Endodermal cell (in vitro differentiated cells): ENCODE data around the gene GJC1. TPM values are rescaled to one million over a fixed set of nuclear protein-coding genes. Genes with fewer than 3 reads are reported as not detected.

Experiments
- DNase-seq: peaks from one replicate; pipeline ENCODE4 v3.0.0-alpha.2; 2017
- H3K27ac ChIP-seq: 2 replicates; pipeline ENCODE4 v1.5.1; 2013; ENCODE audit warnings: mild to moderate bottlenecking, low read depth, low read length, moderate library complexity
- H3K27me3 ChIP-seq: 2 replicates; pipeline ENCODE4 v1.6.1; 2013; ENCODE audit warnings: mild to moderate bottlenecking, low read length, moderate library complexity; ENCODE audit not compliant: insufficient read depth, control insufficient read depth, poor library complexity, severe bottlenecking
- H3K36me3 ChIP-seq: 2 replicates; pipeline ENCODE4 v1.7.0; 2013; ENCODE audit warnings: mild to moderate bottlenecking, low read length, moderate library complexity; ENCODE audit not compliant: control insufficient read depth, insufficient read depth
- H3K4me1 ChIP-seq: one replicate; pipeline ENCODE4 v1.7.0; 2013; ENCODE audit warnings: low read length; ENCODE audit not compliant: control insufficient read depth, insufficient read depth
- H3K4me3 ChIP-seq: 2 replicates; pipeline ENCODE4 v1.5.1; 2013; ENCODE audit warnings: mild to moderate bottlenecking, low read length, moderate library complexity
- H3K9ac ChIP-seq: 2 replicates; pipeline ENCODE4 v1.6.1; 2013; ENCODE audit warnings: mild to moderate bottlenecking, low read length, moderate library complexity; ENCODE audit not compliant: poor library complexity, severe bottlenecking; ENCODE audit errors: extremely low read depth
- H3K9me3 ChIP-seq: 2 replicates; pipeline ENCODE4 v1.6.1; 2013; ENCODE audit warnings: mild to moderate bottlenecking, low read length, moderate library complexity; ENCODE audit not compliant: control insufficient read depth
- H3K27ac Mint-ChIP-seq: 2 replicates; pipeline ENCODE4 v1.8.0; 2020; ENCODE audit warnings: mixed read lengths
- H3K27me3 Mint-ChIP-seq: 2 replicates; pipeline ENCODE4 v1.8.0; 2021; ENCODE audit warnings: mild to moderate bottlenecking, mixed read lengths; ENCODE audit not compliant: insufficient read depth
- H3K36me3 Mint-ChIP-seq: 2 replicates; pipeline ENCODE4 v1.8.0; 2020; ENCODE audit warnings: low read depth, mixed read lengths
- H3K4me1 Mint-ChIP-seq: 2 replicates; pipeline ENCODE4 v1.8.0; 2020; ENCODE audit warnings: mixed read lengths
- H3K4me3 Mint-ChIP-seq: 2 replicates; pipeline ENCODE4 v1.8.0; 2020; ENCODE audit warnings: mild to moderate bottlenecking, moderate library complexity, mixed read lengths
- H3K9me3 Mint-ChIP-seq: 2 replicates; pipeline ENCODE4 v1.8.0; 2020; ENCODE audit warnings: mild to moderate bottlenecking, mixed read lengths
- CTCF ChIP-seq: fragments of 200-600 bp; sonication (generic); conservative IDR thresholded peaks from 2 replicates; pipeline ENCODE4 v1.5.0; 2021; ENCODE audit warnings: antibody characterized with exemption, mild to moderate bottlenecking
- WGBS, 2 experiments: methylation state at CpG; one replicate each; pipeline versions ENCODE4 v1.1.5 to v1.1.7; 2013; ENCODE audit warnings: missing lambda C conversion rate in 2 of 2, mixed read lengths in 1 of 2; ENCODE audit not compliant: insufficient coverage in 1 of 2, insufficient read length in 1 of 2; 5-methylcytosine and 5-hydroxymethylcytosine counted together
- total RNA-seq, 2 donors: library from RNA; stranded (reverse); fragmentation: NEBNext Ultra II Directional in 1 of 2; extraction: Animal tissue kit (Norgen Biotek cat#: 25700) in 1 of 2; gene quantifications; 2 replicates in 1 of 2; 3 replicates in 1 of 2; pipeline ENCODE4 v1.2.1, GENCODE V29; 2021

GJC1 gene
- total RNA-seq, 2 donors from 2014 or later: 81.9 to 108 TPM

GRCh38 chr17:44776628-44777393, 53.3 kb downstream of the GJC1 start:
- H3K4me1 Mint-ChIP-seq: peaks cover 2% of the 10 kb centered on the region
- H3K4me3 ChIP-seq: no peak overlapping the region
- H3K9ac ChIP-seq: no peak overlapping the region
- H3K36me3 Mint-ChIP-seq: no peaks in the 10 kb centered on the region
- peaks cover 39% of the 10 kb centered on the region for H3K27me3 Mint-ChIP-seq
- H3K27me3 ChIP-seq: peaks cover 16% of the 10 kb centered on the region
- H3K4me1 ChIP-seq: peaks cover 4% of the 10 kb centered on the region
- no peak for DNase-seq
- no peaks in the 10 kb centered on the region for H3K9me3 ChIP-seq
- 88 to 92% methylated on average over 14 to 19 of the region's 19 CpGs for WGBS, 2 experiments
- no peak overlapping the region for H3K27ac Mint-ChIP-seq
- H3K27ac ChIP-seq: no peak overlapping the region
- no peak overlapping the region for H3K4me3 Mint-ChIP-seq
- H3K36me3 ChIP-seq: no peaks in the 10 kb centered on the region
- no peaks in the 10 kb centered on the region for H3K9me3 Mint-ChIP-seq
- TF ChIP-seq CTCF: no peak

GRCh38 chr17:44775838-44776621, 54.1 kb downstream of the GJC1 start:
- Mint-ChIP-seq H3K27ac (no peak overlapping the region), H3K36me3 (no peaks in the 10 kb centered on the region), H3K4me3 (peak overlapping the region; percentile 64), H3K9me3 (no peaks in the 10 kb centered on the region), H3K4me1 (no peaks in the 10 kb centered on the region), H3K27me3 (peaks cover 41% of the 10 kb centered on the region)
- WGBS, 2 experiments: 16 to 18% methylated on average over 33 to 40 of the region's 43 CpGs
- Histone ChIP-seq H3K27ac (no peak overlapping the region), H3K4me3 (peak overlapping the region; percentile 77), H3K9ac (peak overlapping the region; percentile 51), H3K4me1 (peaks cover 4% of the 10 kb centered on the region), H3K27me3 (peaks cover 16% of the 10 kb centered on the region), H3K36me3 (no peaks in the 10 kb centered on the region), H3K9me3 (no peaks in the 10 kb centered on the region)
- no peak for TF ChIP-seq CTCF
- no peak for DNase-seq

- no peak overlapping the region for H3K27ac ChIP-seq
- H3K4me1 Mint-ChIP-seq: no peaks in the 10 kb centered on the region
- peak overlapping the region; percentile 52 for H3K27ac Mint-ChIP-seq
- H3K27me3 Mint-ChIP-seq: peaks cover 44% of the 10 kb centered on the region
- no peaks in the 10 kb centered on the region for H3K36me3 Mint-ChIP-seq
- TF ChIP-seq CTCF: peak; percentile 6
- H3K4me3 Mint-ChIP-seq: peak overlapping the region; percentile 64
- no peaks in the 10 kb centered on the region for H3K9me3 ChIP-seq
- H3K4me1 ChIP-seq: peaks cover 4% of the 10 kb centered on the region
- no peaks in the 10 kb centered on the region for H3K9me3 Mint-ChIP-seq
- peak overlapping the region; percentile 77 for H3K4me3 ChIP-seq
- peaks cover 16% of the 10 kb centered on the region for H3K27me3 ChIP-seq
- no peaks in the 10 kb centered on the region for H3K36me3 ChIP-seq
- WGBS, 2 experiments: 0 to 1% methylated on average over 15 to 50 of the region's 50 CpGs
- no peak overlapping the region for H3K9ac ChIP-seq
- DNase-seq: peak; percentile 100
Measured at GRCh38 chr17:44775136-44775837, 54.8 kb downstream of the GJC1 start.
